AG04449 (cell line): ENCODE data around the gene HGF.
"Not testable (repeated sequence)": the region's sequence is repeated elsewhere in the genome, so short reads cannot be mapped to it uniquely, and the experiment has no call there.

Experiments used
- CTCF ChIA-PET: fragments of 350-600 bp; formaldehyde crosslinking; extraction: SDS; loops from one replicate; lab custom pipeline; 2021; ENCODE audit warnings: antibody characterized with exemption; lab: Yijun Ruan, JAX
- POLR2A ChIA-PET: fragments of 400-600, 350-600 bp; formaldehyde crosslinking; extraction: SDS; loops from one replicate; lab custom pipeline; 2020; ENCODE audit warnings: antibody characterized with exemption, inconsistent platforms; lab: Yijun Ruan, JAX
- DNase-seq: peaks from one replicate; pipeline ENCODE4 v3.0.0-alpha.2; 2010; ENCODE audit warnings: low read depth, low spot score
- H3K4me3 ChIP-seq: 2 replicates; pipeline ENCODE4 v1.5.1; 2011; ENCODE audit warnings: low read depth, mild to moderate bottlenecking, control low read depth, low read length
- CTCF ChIP-seq: IDR thresholded peaks from one replicate; pipeline ENCODE4 v1.5.1; 2011; ENCODE audit warnings: mild to moderate bottlenecking, moderate library complexity, low read length, control low read depth, inconsistent platforms; ENCODE audit not compliant: insufficient read depth; ENCODE audit errors: missing control alignments

HGF gene

GRCh38 chr7:81769891-81770727 is at the start of gene HGF:
Gene HGF, minus strand, starts transcription at chr7:81770047. Its CDS starts 76 bp downstream, at chr7:81769971.
- DNase-seq = no peak
- ChIA-PET POLR2A (interaction anchor here (0.5 kb wide), 1 partner anchor 270 kb away, joined by 3 read pairs; no protein-coding TSS in a partner anchor), CTCF (interaction anchor here (0.6 to 3.6 kb wide), 7 partner anchors 10 to 270 kb away, joined by 3 to 31 read pairs (median 3); no protein-coding TSS in a partner anchor)
- peak; percentile 6 for TF ChIP-seq CTCF
- H3K4me3 ChIP-seq = peak within 1 kb of the TSS; percentile 52

DNA sequence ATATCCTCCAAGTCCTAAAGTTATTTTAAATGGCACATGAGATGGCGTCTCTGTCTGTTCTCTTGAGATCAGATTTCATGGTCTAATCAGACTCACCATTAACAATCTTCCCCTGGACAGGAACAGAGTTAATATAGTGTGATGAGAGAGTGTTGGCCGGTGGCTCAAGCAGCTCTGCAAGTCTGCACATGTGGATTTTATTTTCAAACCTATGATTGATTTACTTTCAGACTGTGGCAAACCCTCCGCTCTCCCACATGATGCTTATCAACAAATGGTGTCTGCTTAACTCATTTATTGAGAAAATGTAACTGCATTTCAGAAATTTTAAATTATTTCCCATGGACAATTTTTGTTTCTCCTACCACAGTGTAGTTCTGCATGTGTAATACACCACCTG is 46.5 kb upstream of the HGF start:
- ChIA-PET CTCF (no interaction called here), POLR2A (no interaction called here)
- no peak for TF ChIP-seq CTCF
- no peak for DNase-seq
- H3K4me3 ChIP-seq = no peak overlapping the region

DNA sequence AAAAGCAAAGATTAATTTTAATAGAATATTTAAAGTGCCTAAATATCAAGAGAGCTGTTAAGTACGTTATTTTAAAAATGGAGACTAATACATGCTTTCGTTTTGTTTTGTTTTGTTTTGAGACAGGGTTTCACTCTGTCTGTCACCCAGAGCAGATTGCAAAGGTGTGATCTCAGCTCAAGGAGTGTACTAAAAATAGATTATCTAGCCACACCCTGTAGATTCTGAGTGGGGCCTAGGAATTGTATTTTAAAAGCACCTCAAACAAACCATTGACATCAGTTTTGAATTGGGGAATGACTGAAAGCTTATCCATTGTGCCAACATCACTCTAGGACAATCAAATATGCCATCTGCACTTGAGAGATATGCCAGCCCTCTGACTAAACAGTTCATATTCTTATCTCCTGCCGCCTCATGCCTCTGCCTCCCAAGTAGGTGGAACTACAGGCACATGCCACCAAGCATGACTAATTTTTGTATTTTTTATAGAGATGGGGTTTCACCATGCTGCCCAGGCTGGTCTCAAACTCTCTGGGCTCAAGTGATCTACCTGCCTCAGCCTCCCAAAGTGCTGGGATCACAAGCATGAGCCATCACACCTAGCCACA is 43.1 kb upstream of the HGF start:
- CTCF ChIA-PET, DNase-seq, H3K4me3 ChIP-seq, POLR2A ChIA-PET: not testable (repeated sequence)

DNA sequence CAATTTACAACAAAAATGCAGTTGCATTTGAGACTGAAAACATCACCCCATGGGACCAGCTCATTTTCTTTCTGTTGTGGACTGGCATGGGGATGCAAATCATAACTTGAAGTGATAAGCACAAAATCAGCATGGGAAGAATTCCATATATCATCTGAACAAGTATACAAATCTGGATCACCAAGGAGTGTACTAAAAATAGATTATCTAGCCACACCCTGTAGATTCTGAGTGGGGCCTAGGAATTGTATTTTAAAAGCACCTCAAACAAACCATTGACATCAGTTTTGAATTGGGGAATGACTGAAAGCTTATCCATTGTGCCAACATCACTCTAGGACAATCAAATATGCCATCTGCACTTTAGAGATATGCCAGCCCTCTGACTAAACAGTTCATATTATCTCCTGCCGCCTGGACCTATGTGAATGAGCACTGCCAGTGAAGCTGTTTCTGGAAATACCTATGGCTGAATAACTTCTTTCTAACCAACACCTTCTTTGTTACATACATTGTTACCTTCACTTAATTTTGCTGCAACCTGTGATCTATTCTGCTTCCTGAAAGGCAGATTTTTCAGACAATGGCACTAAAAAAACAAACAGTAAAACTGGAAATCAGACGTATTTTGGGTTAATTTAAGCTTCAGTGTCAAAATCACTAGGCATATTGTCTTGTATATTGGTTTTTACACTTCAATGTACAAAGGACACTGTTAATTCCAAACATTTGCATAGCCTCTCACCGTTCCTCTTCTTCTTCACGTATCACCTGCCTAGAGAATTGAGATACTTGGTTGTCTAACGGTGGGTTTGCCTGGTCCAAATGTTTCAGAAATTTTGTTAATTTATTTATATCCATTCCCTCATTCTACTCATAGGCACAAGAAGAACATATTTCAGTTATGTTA is 42.4 kb upstream of the HGF start:
- TF ChIP-seq CTCF = no peak
- CTCF ChIA-PET = no interaction called here

GRCh38 chr7:81810476-81811155 is 40.8 kb upstream of the HGF start:
- no peak overlapping the region for H3K4me3 ChIP-seq
- no peak for TF ChIP-seq CTCF
- ChIA-PET POLR2A (no interaction called here), CTCF (no interaction called here)
- no peak for DNase-seq

More for the DNA sequence above, 42.4 kb upstream of the HGF start:
- no peak for DNase-seq
- POLR2A ChIA-PET = no interaction called here
- H3K4me3 ChIP-seq = no peak overlapping the region

GRCh38 chr7:81808310-81808709 is 38.5 kb upstream of the HGF start:
- H3K4me3 ChIP-seq, CTCF ChIA-PET, POLR2A ChIA-PET, DNase-seq: not testable (repeated sequence)
